ENCODE data around the gene SLC2A14. TPM values are rescaled to one million over a fixed set of nuclear protein-coding genes. Genes with fewer than 3 reads are reported as not detected.
"Not testable (repeated sequence)": the region's sequence is repeated elsewhere in the genome, so short reads cannot be mapped to it uniquely, and the experiment has no call there.

The SLC2A14 gene
- total RNA-seq, result under 1 TPM in 1 of 2 donors, not detected in 1; 0.14 TPM

DNA sequence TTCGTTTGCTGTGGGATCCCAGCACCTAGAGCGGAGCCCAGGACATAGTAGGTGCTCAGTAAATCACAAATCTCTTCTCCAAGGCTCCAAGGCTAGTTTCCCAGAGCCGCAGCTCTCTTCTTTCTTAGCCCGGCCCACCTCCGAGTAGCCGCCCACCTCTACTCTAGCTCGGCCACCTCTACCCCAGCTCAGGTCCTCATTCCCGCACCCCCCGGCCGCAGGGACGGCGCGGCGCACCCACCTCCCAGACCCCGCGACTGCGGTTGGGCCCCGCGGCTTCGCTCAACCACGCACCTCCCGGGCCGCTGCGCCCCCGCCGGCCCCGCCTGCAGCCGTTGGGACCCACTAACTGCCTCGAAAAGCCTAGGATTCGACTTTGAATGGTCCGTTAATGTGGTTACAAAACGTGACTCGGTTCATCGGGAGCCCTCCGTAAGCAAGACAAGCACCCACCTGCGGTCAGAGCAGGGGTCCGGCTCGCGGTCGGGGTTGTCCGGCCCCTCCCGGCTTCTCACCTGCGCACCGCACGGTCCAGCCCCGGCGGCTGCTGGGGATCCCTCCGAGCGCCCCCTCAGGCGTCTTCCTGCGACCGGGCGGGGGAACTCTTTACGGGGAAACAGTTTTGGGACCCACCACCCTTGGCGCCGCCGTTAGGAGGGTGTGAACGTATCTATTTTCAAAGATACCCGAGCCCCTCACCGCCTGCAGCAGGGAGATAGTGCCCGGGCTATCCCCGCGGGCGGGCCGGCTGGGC, at the start of gene SLC2A14:
TSS of gene SLC2A14 (minus strand) at position 350 of the 754 bp plus-strand sequence. CDS start 3,035 bp downstream, outside the sequence.
- peaks cover 34% of the 10 kb centered on the region for H3K27me3 Mint-ChIP-seq (ENCODE audit: low read depth)
- H3K9me3 Mint-ChIP-seq, result no peaks in the 10 kb centered on the region
- H3K36me3 Mint-ChIP-seq (ENCODE audit: insufficient read depth in 2 of 2), result no peaks in the 10 kb centered on the region
- DNase-seq (no peak), ATAC-seq (replicated peaks in 1 of 2) (no peak)
- H3K4me3 Mint-ChIP-seq, result peak within 1 kb of the TSS in 1 of 2 donors; percentile 37
- H3K27ac Mint-ChIP-seq, result no peak within 1 kb of the TSS
- H3K4me1 Mint-ChIP-seq (ENCODE audit: low read depth), result no peaks in the 10 kb centered on the region

DNA sequence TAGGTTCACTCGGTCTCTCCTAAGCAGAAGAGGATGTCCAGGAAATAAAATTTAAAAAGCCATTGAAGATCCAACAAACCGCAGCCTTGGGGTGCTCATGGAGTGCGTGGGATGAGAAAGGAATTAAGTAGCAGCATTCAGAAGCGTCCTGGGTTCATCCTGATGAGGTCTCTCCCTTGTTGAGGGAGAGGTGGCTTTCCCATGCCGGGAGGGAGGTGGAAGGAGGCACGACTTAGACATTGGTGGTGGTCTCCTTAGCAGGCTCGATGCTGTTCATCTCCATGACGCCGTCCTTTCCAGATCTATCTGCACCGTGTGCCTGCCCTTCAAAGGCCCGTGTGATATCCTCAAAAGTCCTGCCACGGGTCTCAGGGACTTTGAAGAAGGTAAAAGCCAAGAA, 48.5 kb upstream of the SLC2A14 start:
- ATAC-seq (replicated peaks in 1 of 2), result peak in 1 of 2 donors; percentile 10
- Mint-ChIP-seq H3K27ac (peak overlapping the region; percentile 87), H3K36me3 (ENCODE audit: insufficient read depth in 2 of 2) (peaks cover 11 to 51% of the 10 kb centered on the region in 2 donors), H3K4me1 (ENCODE audit: low read depth) (peaks cover 58% of the 10 kb centered on the region)
- DNase-seq; H3K27me3 Mint-ChIP-seq (ENCODE audit: low read depth); H3K9me3 Mint-ChIP-seq; H3K4me3 Mint-ChIP-seq: not testable (repeated sequence)

DNA sequence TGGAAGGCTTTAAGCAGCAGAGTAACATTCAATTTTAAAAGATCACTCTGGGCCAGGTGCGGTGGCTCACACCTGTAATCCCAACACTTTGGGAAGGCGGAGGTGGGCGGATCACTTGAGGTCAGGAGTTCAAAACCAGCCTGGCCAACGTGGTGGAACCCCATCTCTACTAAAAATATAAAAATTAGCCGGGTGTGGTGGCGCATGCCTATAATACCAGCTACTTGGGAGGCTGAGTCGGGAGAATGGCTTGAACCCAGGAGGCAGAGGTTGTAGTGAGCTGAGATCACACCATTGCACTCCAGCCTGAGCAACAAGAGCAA, 45.5 kb upstream of the SLC2A14 start:
- DNase-seq; H3K9me3 Mint-ChIP-seq; H3K4me3 Mint-ChIP-seq; H3K27me3 Mint-ChIP-seq (ENCODE audit: low read depth); ATAC-seq (replicated peaks in 1 of 2): not testable (repeated sequence)
- H3K36me3 Mint-ChIP-seq (ENCODE audit: insufficient read depth in 2 of 2), result peaks cover 5 to 34% of the 10 kb centered on the region in 2 donors
- H3K27ac Mint-ChIP-seq, result peak overlapping the region; percentile 94
- H3K4me1 Mint-ChIP-seq (ENCODE audit: low read depth), result peaks cover 50% of the 10 kb centered on the region

DNA sequence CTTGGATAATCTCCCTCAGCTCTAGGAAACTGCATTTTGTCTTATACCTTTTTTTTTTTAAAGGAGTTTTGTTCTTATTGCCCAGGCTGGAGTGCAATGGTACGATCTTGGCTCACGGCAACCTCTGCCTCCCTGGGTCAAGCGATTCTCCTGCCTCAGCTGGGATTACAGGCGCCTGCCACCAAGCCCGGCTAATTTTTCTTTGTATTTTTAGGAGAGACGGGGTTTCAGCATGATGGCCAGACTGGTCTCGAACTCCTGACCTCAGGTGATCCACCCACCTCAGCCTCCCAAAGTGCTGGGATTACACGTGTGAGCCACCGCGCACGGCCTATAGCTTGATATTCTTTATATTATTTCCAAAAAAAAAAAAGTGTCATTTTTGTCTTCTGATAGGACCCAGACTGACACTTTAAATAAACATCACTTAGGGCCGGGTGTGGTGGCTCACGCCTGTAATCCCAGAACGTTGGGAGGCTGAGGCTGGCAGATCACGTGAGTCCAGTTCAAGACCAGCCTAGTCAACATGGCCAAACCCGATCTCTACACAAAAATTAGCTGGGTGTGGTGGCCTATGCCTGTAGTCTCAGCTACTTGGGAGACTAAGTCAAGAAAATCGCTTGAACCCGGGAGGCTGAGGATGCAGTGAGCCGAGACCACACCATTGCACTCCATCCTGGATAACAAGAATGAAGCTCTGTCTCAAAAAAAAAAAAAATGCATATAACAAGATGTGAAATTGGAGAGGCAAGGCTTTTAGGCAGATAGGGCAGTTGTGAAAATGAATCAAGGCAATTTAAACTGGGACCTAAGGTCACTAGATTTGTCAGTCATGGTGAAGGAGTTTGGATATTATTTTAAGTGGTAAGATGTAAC, 44.9 kb upstream of the SLC2A14 start:
- Mint-ChIP-seq H3K27me3 (ENCODE audit: low read depth) (no peaks in the 10 kb centered on the region), H3K4me3 (no peak overlapping the region), H3K27ac (peak overlapping the region; percentile 40), H3K9me3 (no peaks in the 10 kb centered on the region), H3K4me1 (ENCODE audit: low read depth) (peaks cover 50% of the 10 kb centered on the region), H3K36me3 (ENCODE audit: insufficient read depth in 2 of 2) (peaks cover 4 to 30% of the 10 kb centered on the region in 2 donors)
- no peak for DNase-seq
- ATAC-seq (replicated peaks in 1 of 2), result no peak

DNA sequence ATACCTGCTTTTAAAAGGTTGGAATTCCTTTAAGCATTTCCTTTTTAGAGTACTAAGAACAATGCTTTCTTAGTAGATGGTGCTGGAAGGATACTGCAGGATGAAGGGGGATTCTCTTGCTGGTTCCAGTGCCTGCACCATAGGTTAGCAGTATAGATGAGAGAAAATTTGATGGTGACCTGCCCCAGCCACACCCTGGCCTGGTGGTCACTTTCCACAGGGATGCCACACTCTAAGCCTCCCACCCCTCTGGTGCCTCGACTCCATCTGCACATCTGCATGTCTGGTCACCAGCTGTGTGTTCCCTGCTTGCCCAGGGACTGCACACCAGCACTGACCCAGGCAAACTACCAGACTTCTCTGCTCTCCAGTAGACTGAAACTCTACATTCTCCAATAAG, 44.2 kb upstream of the SLC2A14 start:
- peak overlapping the region; percentile 40 for H3K27ac Mint-ChIP-seq
- ATAC-seq (replicated peaks in 1 of 2), result peak in 1 of 2 donors; percentile 23
- DNase-seq, result no peak
- no peaks in the 10 kb centered on the region for H3K27me3 Mint-ChIP-seq (ENCODE audit: low read depth)
- H3K9me3 Mint-ChIP-seq, result no peaks in the 10 kb centered on the region
- H3K4me1 Mint-ChIP-seq (ENCODE audit: low read depth), result peaks cover 46% of the 10 kb centered on the region
- peak overlapping the region; percentile 30 to 32 for H3K4me3 Mint-ChIP-seq
- peaks cover 2 to 25% of the 10 kb centered on the region in 2 donors for H3K36me3 Mint-ChIP-seq (ENCODE audit: insufficient read depth in 2 of 2)

DNA sequence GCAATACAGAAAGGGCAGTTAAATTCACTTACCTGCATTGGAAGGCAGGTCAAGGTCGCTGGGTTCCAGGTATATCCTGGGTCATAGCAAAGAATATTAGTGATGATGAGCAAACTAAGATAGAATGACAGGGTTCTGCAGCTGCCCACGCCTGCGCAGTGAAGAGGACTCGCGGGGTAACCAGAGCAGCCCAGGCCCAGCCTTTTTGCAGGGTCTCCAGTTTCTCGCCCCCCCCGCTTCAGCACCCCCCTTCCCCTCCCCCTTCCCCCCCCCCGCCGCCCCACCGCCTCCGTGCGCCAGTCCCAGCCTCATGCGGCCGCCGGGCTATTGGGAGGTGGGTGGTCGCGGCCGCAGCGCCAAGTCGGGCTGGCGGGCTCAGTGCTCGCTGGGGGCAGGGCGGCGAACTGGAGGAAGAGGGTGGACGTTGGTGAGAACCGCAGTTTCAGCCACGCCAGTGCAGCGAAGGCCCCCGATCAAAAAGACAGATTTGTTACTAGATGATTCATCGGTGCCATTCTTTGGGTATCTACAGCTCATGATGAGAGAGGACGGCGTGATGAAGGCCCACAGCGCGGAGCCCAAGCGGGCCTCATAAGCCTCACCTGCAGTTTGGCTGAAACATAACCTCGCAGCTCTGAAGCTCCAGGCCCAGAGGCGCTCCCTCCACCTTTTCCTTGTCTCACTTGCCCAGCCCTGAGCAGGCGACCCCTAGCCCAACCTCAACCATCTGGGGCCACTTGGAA, 43.1 kb upstream of the SLC2A14 start:
- Mint-ChIP-seq H3K4me3 (peak overlapping the region in 1 of 2 donors; percentile 32), H3K27ac (no peak overlapping the region), H3K36me3 (ENCODE audit: insufficient read depth in 2 of 2) (peaks cover 0 to 18% of the 10 kb centered on the region in 2 donors), H3K27me3 (ENCODE audit: low read depth) (no peaks in the 10 kb centered on the region), H3K4me1 (ENCODE audit: low read depth) (peaks cover 38% of the 10 kb centered on the region), H3K9me3 (no peaks in the 10 kb centered on the region)
- DNase-seq (peak; percentile 29 to 56), ATAC-seq (replicated peaks in 1 of 2) (peak; percentile 50 to 71)

DNA sequence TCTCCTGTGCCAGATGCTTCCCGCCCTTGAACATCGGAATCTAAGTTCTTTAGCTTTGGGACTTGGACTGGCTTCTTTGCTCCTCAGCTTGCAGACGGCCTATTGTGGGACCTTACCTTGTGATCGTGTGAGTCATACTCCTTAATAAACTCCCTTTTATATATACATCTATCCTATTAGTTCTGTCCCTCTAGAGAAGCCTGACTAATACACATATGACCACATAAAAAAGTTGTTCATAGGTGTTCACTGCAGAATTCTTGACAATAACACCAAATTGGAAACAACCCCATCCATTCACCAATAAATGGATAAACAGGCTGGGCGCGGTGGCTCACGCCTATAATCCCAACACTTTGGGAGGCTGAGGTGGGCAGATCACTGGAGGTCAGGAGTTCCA, 37.4 kb upstream of the SLC2A14 start:
- H3K4me3 Mint-ChIP-seq; H3K27ac Mint-ChIP-seq; H3K4me1 Mint-ChIP-seq (ENCODE audit: low read depth); H3K9me3 Mint-ChIP-seq; H3K36me3 Mint-ChIP-seq (ENCODE audit: insufficient read depth in 2 of 2); DNase-seq; ATAC-seq (replicated peaks in 1 of 2); H3K27me3 Mint-ChIP-seq (ENCODE audit: low read depth): not testable (repeated sequence)

DNA sequence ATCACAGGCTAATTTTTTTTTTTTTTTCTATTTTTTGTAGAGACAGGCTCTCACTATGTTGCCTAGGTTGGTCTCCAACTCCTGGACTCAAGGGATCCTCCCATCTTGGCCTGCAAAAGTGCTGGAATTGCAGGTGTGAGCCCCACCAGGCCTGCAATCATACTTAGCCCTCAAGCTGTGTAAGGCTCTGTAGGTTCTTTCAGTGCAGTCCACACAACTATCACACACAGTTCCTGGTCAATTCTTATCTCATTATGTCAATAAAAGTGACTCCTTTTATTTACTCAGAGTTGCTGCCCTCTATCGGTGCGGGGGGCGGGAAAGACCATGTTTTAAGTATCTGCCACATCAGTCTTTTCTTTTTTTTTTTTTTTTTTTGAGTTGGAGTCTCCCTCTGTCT, 34.3 kb upstream of the SLC2A14 start:
- no peaks in the 10 kb centered on the region for H3K27me3 Mint-ChIP-seq (ENCODE audit: low read depth)
- ATAC-seq (replicated peaks in 1 of 2), result peak; percentile 14 to 15
- H3K4me1 Mint-ChIP-seq (ENCODE audit: low read depth), result no peaks in the 10 kb centered on the region
- no peak overlapping the region for H3K27ac Mint-ChIP-seq
- no peak overlapping the region for H3K4me3 Mint-ChIP-seq
- H3K9me3 Mint-ChIP-seq, result no peaks in the 10 kb centered on the region
- H3K36me3 Mint-ChIP-seq (ENCODE audit: insufficient read depth in 2 of 2), result no peaks in the 10 kb centered on the region
- DNase-seq, result peak in 1 of 2 donors; percentile 29

DNA sequence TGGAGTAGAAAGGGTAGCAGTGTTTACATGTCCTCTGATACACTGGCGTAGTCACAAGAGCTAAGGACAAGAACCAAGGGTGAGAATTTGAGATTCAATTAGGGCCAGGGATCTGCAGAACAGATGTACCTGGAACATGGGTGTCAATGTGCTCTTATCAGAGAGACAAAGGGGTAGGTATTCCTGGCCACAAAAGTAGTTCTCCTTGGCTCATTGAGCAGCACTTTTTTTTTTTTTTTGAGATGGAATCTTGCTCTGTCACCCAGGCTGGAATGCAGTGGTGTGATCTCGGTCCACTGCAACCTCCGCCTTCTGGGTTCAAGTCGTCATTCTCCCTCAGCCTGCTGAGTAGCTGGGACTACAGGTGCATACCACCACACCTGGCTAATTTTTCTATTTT, 33.6 kb upstream of the SLC2A14 start:
- H3K4me1 Mint-ChIP-seq (ENCODE audit: low read depth); H3K27me3 Mint-ChIP-seq (ENCODE audit: low read depth); H3K9me3 Mint-ChIP-seq; H3K27ac Mint-ChIP-seq; DNase-seq; H3K4me3 Mint-ChIP-seq; ATAC-seq (replicated peaks in 1 of 2); H3K36me3 Mint-ChIP-seq (ENCODE audit: insufficient read depth in 2 of 2): not testable (repeated sequence)

DNA sequence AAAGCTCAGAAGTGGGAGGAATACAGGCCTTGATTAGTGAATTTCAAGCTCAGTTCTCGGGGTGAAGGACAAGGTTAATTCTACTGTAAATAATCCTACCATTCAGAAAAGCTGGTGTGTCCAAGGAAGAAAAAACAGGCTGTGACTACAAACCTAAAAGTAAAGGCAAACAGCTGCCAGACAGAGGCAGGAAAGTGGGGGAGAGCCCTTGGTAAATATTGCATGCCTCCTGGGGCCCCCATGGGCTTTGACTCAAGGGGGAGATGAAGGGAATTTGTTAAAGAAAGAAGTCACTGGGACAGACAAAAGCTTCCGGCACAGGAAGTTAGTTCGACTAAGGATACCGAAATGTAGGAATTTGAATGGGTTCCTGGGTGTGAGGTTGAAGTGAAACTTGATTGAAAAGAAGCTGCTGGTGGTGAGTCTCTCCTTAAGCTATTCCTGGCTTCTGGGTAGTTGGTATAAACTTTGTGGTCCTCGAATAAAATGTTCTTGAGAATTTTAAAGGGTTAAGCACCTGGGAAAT, 32.9 kb upstream of the SLC2A14 start:
- H3K27ac Mint-ChIP-seq, DNase-seq: not testable (repeated sequence)

DNA sequence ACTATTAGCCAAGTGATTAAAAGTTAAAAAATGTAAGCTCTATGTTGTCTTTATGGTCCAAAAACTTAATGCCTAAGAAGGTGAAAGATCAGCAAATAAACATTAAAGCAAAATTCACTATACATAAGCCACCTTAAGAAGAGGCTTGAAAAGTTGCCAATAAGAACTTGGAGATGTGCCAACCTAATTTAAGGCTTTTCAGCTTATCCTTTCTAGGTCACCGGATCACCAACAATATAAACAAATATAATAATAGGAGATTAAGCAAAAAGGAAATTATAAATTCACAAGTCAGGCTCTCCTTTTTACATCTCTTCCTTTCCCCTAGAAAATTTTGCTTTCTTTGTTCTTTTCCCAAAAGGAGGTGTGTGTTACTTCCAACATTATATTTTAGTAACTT, 32.4 kb upstream of the SLC2A14 start:
- Mint-ChIP-seq H3K9me3 (no peaks in the 10 kb centered on the region), H3K36me3 (ENCODE audit: insufficient read depth in 2 of 2) (no peaks in the 10 kb centered on the region), H3K4me1 (ENCODE audit: low read depth) (no peaks in the 10 kb centered on the region), H3K4me3 (no peak overlapping the region), H3K27me3 (ENCODE audit: low read depth) (no peaks in the 10 kb centered on the region), H3K27ac (no peak overlapping the region)
- DNase-seq (no peak), ATAC-seq (replicated peaks in 1 of 2) (no peak)

More for the DNA sequence above, 32.9 kb upstream of the SLC2A14 start:
- not testable (repeated sequence) for H3K27me3 Mint-ChIP-seq (ENCODE audit: low read depth); H3K4me1 Mint-ChIP-seq (ENCODE audit: low read depth); H3K36me3 Mint-ChIP-seq (ENCODE audit: insufficient read depth in 2 of 2); H3K9me3 Mint-ChIP-seq; ATAC-seq (replicated peaks in 1 of 2); H3K4me3 Mint-ChIP-seq

DNA sequence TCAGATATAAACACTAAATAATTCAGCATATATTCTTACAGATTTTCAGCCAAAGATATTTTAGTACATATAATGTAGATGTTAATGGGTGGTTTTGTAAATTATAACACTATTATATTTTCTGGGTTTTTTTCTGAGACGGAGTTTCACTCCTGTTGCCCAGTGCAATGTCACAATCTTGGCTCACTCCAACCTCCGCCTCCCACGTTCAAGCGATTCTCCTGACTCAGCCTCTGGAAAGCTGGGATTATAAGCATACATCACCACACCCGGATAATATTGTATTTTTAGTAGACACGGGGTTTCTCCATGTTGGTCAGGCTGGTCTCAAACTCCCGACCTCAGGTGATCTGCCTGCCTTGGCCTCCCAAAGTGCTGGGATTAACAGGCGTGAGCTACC, 29.7 kb upstream of the SLC2A14 start:
- not testable (repeated sequence) for H3K27me3 Mint-ChIP-seq (ENCODE audit: low read depth); ATAC-seq (replicated peaks in 1 of 2); H3K9me3 Mint-ChIP-seq; H3K4me1 Mint-ChIP-seq (ENCODE audit: low read depth); H3K27ac Mint-ChIP-seq; H3K36me3 Mint-ChIP-seq (ENCODE audit: insufficient read depth in 2 of 2); H3K4me3 Mint-ChIP-seq; DNase-seq

DNA sequence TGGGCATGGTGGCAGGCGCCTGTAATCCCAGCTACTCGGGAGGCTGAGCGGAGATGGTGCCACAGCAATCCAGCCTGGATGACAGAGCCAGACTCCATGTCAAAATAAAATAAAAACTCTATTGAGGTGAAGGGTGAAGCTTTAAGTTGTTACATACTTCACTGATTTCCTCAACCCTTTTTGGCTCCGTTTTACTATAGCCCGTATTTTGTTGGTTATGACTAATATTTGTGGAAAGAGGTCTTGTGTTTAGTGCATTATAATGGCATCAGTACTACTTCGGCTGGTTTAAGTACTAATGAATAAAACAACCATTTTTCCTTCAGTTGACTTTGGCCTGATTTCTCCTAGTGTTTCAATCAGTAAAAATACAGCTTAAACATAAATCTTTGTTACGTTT, 27.0 kb upstream of the SLC2A14 start:
- H3K27ac Mint-ChIP-seq, result no peak overlapping the region
- ATAC-seq (replicated peaks in 1 of 2) (no peak), DNase-seq (no peak)
- H3K27me3 Mint-ChIP-seq (ENCODE audit: low read depth), result no peaks in the 10 kb centered on the region
- H3K36me3 Mint-ChIP-seq (ENCODE audit: insufficient read depth in 2 of 2), result no peaks in the 10 kb centered on the region
- no peaks in the 10 kb centered on the region for H3K4me1 Mint-ChIP-seq (ENCODE audit: low read depth)
- no peaks in the 10 kb centered on the region for H3K9me3 Mint-ChIP-seq
- H3K4me3 Mint-ChIP-seq, result no peak overlapping the region
